ENCODE measurements around the gene AKR1D1. TPM values are rescaled to one million over a fixed set of nuclear protein-coding genes. Genes with fewer than 3 reads are reported as not detected.
"Not testable (repeated sequence)": the region's sequence is repeated elsewhere in the genome, so short reads cannot be mapped to it uniquely, and the experiment has no call there.

AKR1D1 gene
- total and polyA plus RNA-seq, 2 donors (not counting 3 experiments of a cell fraction or from before 2014, with no cell fraction given): not detected

- DNase-seq (ENCODE audit: low read depth, low spot score) (no peak), FAIRE-seq (no peak)
- Histone ChIP-seq H4K20me1 (replicated peaks; ENCODE audit: control insufficient read depth, extremely low read depth, insufficient read depth, low read length) (no peaks in the 10 kb centered on the region), H3K79me2 (ENCODE audit: control insufficient read depth, insufficient read depth, low read length) (no peaks in the 10 kb centered on the region), H3K9ac (replicated peaks; ENCODE audit: extremely low read depth, insufficient read depth, low read length) (no peak overlapping the region), H3K27me3 (ENCODE audit: control insufficient read depth in 2 of 2, insufficient read depth in 2 of 2, low read length in 2 of 2) (no peaks in the 10 kb centered on the region), H3K4me2 (ENCODE audit: insufficient read depth, low read length) (no peak overlapping the region), H3K4me1 (ENCODE audit: control insufficient read depth, extremely low read depth, insufficient read depth, low read length) (no peaks in the 10 kb centered on the region), H3K9me1 (replicated peaks; ENCODE audit: control insufficient read depth, extremely low read depth, insufficient read depth, low read length) (no peaks in the 10 kb centered on the region), H3K36me3 (ENCODE audit: control insufficient read depth in 2 of 2, extremely low read depth in 1 of 2, insufficient read depth in 2 of 2, low read length in 2 of 2) (no peaks in the 10 kb centered on the region), H3K4me3 (replicated peaks in 1 of 3; ENCODE audit: insufficient read depth in 1 of 3, low read depth in 1 of 3, low read length in 3 of 3) (no peak overlapping the region), H3K9me3 (replicated peaks; ENCODE audit: control insufficient read depth, insufficient read depth, low read length) (no peaks in the 10 kb centered on the region), H2AFZ (ENCODE audit: low read depth, low read length) (no peak overlapping the region), H3K27ac (ENCODE audit: insufficient read depth, low read depth, low read length) (no peak overlapping the region)
- ChIA-PET POLR2A (no interaction called here), CTCF (no interaction called here)
- TF ChIP-seq MYC (IDR thresholded peaks at IDR 0.05; ENCODE audit: low read depth, low read length): no peak
- TF ChIP-seq FOS (IDR thresholded peaks at IDR 0.05; ENCODE audit: borderline replicate concordance, insufficient read depth, low read length): no peak
- no peak for TF ChIP-seq POLR2AphosphoS5 (IDR thresholded peaks at IDR 0.05; ENCODE audit: insufficient read depth, low read depth, low read length)
- TF ChIP-seq EZH2 (IDR thresholded peaks at IDR 0.05; ENCODE audit: borderline replicate concordance, low read depth, low read length, severe bottlenecking): no peak
- BruUV-seq (replicated peaks): no TSS peak
- dilution Hi-C loops (cut with MboI; ENCODE audit: extremely low pct_ligation_motif_present, low sequenced_read_pairs): no loop called here
- intact Hi-C loops (cut with micrococcal nuclease): no loop called here
Measured at GRCh38 chr7:138052696-138053095, 23.6 kb upstream of the AKR1D1 start.

- CTCF ChIA-PET; dilution Hi-C loops (cut with MboI; ENCODE audit: extremely low pct_ligation_motif_present, low sequenced_read_pairs); FAIRE-seq: not testable (repeated sequence)
Measured at GRCh38 chr7:138055698-138056097, 20.6 kb upstream of the AKR1D1 start.

More at GRCh38 chr7:138055698-138056097, 20.6 kb upstream of the AKR1D1 start:
- intact Hi-C loops (cut with micrococcal nuclease); BruUV-seq (replicated peaks); H3K27me3 ChIP-seq (ENCODE audit: control insufficient read depth in 2 of 2, insufficient read depth in 2 of 2, low read length in 2 of 2); H3K9me3 ChIP-seq (replicated peaks; ENCODE audit: control insufficient read depth, insufficient read depth, low read length); H3K36me3 ChIP-seq (ENCODE audit: control insufficient read depth in 2 of 2, extremely low read depth in 1 of 2, insufficient read depth in 2 of 2, low read length in 2 of 2); H3K9ac ChIP-seq (replicated peaks; ENCODE audit: extremely low read depth, insufficient read depth, low read length); H4K20me1 ChIP-seq (replicated peaks; ENCODE audit: control insufficient read depth, extremely low read depth, insufficient read depth, low read length); H3K4me2 ChIP-seq (ENCODE audit: insufficient read depth, low read length); H2AFZ ChIP-seq (ENCODE audit: low read depth, low read length); H3K4me1 ChIP-seq (ENCODE audit: control insufficient read depth, extremely low read depth, insufficient read depth, low read length); DNase-seq (ENCODE audit: low read depth, low spot score); H3K9me1 ChIP-seq (replicated peaks; ENCODE audit: control insufficient read depth, extremely low read depth, insufficient read depth, low read length); POLR2A ChIA-PET; H3K79me2 ChIP-seq (ENCODE audit: control insufficient read depth, insufficient read depth, low read length); H3K4me3 ChIP-seq (replicated peaks in 1 of 3; ENCODE audit: insufficient read depth in 1 of 3, low read depth in 1 of 3, low read length in 3 of 3); H3K27ac ChIP-seq (ENCODE audit: insufficient read depth, low read depth, low read length): not testable (repeated sequence)
